Bronchial epithelial cell (primary cell): Measurements from ENCODE around the gene ARF6. TPM values are rescaled to one million over a fixed set of nuclear protein-coding genes. Genes with fewer than 3 reads are reported as not detected.

Experiments used
- DNase-seq: peaks from one replicate; pipeline ENCODE4 v3.0.0-alpha.2; 2010; ENCODE audit warnings: low read depth
- FAIRE-seq: peaks from 2 replicates; lab custom pipeline; 2011; peaks lifted over from hg19 to GRCh38; lab: Jason Lieb, UNC
- H3K27me3 ChIP-seq: 2 replicates; pipeline ENCODE4 v1.5.1; 2011; ENCODE audit warnings: low read length; ENCODE audit not compliant: control insufficient read depth, insufficient read depth
- H3K36me3 ChIP-seq: 2 replicates; pipeline ENCODE4 v1.5.1; 2011; ENCODE audit warnings: low read length; ENCODE audit not compliant: control insufficient read depth, insufficient read depth
- H3K4me3 ChIP-seq: 2 replicates; pipeline ENCODE4 v1.5.1; 2011; ENCODE audit warnings: mild to moderate bottlenecking, low read depth, low read length, control low read depth
- CTCF ChIP-seq: IDR thresholded peaks from 2 replicates; pipeline ENCODE4 v1.5.1; 2011; ENCODE audit warnings: mild to moderate bottlenecking, moderate library complexity, low read length, control low read depth, inconsistent platforms; ENCODE audit not compliant: insufficient read depth, severe bottlenecking
- total RNA-seq: library from RNA; depleted of rRNA; stranded (reverse); fragments of >200 nt; gene quantifications from 2 replicates; pipeline ENCODE4 v1.2.1, GENCODE V29; 2014

Gene ARF6
- total RNA-seq, 1 donor from 2014 or later: 83.2 TPM

DNA sequence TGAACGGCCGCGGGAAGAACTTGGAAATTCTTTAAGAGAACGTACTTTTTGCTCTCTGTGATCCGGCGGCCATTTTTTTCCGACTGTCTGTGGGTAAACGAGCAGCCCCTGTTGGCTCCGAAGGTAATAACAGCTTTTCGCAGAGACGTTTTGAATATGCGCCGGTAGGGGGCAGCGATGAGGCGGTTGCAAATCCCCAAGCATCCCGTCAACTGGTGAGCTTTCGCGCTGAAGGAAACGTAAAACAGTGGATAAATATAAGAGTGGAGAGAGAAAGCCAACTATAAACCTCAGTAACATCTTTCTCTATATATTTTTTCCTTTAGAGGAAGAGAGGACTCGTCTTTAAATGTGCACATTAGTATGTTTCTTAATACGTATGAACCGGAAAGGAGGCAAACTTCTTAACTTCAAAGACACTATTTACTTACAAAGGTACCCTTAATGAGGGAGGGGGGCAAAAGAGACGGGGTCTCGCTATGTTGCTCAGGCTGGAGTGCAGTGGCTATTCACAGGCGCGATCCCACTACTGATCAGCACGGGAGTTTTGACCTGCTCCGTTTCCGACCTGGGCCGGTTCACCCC lies 30.7 kb upstream of the ARF6 start:
- DNase-seq (peak; percentile 80), FAIRE-seq (no peak)
- peak overlapping the region; percentile 55 for H3K4me3 ChIP-seq
- TF ChIP-seq CTCF: peak; percentile 100
- H3K27me3 ChIP-seq: no peaks in the 10 kb centered on the region
- no peaks in the 10 kb centered on the region for H3K36me3 ChIP-seq

- no peak for TF ChIP-seq CTCF
- Histone ChIP-seq H3K36me3 (no peaks in the 10 kb centered on the region), H3K27me3 (no peaks in the 10 kb centered on the region), H3K4me3 (peak overlapping the region; percentile 64)
- FAIRE-seq: no peak
- DNase-seq: no peak
Measured at GRCh38 chr14:49863487-49864281, 29.2 kb upstream of the ARF6 start.

GRCh38 chr14:49865431-49865859 lies 27.4 kb upstream of the ARF6 start:
- peak; percentile 58 for DNase-seq
- no peaks in the 10 kb centered on the region for H3K27me3 ChIP-seq

DNA sequence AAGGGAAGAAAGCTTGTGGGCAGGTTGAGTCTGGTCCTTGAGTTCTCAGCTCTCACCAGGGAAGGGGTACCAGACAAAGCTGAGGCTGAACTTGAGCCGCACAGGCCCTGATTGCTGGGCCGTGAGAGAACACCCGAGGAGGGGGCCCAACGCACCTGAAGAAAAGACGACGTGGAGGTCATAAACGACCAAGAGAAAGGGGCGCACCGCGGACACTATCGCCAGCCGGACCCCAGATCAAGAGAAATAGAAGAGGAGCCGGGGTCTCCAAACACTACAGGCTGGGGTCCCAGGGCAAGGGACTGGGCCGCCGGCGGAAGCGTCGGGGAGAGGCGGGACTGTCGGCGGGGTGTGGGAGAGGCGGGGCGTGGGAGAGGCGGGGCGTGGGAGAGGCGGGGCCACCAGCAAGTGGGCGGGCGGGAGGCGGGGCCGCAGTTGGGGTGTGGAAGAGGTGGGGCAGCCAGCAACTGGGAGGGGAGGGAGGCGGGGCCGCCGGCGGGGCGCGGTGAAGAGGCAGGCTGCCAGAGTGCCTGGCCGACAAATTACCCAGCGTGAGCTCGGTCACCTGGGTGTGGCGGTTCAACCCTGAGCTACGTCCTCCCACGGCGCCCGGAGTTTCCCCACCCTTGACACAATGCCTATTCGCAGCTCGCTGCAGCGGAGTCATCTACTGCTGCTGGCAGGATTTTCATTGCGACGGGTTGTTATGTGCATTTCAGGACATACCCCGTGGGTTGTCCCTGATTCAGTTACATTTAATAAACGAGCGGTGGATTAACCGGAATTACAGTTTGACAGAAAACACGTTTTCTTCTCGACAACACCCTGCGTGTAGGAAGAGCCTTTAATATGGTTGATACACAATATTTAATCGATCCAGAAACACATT lies 24.8 kb upstream of the ARF6 start:
- no peak for TF ChIP-seq CTCF
- DNase-seq (peak; percentile 90), FAIRE-seq (no peak)

More at GRCh38 chr14:49865431-49865859, 27.4 kb upstream of the ARF6 start:
- no peaks in the 10 kb centered on the region for H3K36me3 ChIP-seq
- no peak for FAIRE-seq
- peak; percentile 83 for TF ChIP-seq CTCF
- no peak overlapping the region for H3K4me3 ChIP-seq

DNA sequence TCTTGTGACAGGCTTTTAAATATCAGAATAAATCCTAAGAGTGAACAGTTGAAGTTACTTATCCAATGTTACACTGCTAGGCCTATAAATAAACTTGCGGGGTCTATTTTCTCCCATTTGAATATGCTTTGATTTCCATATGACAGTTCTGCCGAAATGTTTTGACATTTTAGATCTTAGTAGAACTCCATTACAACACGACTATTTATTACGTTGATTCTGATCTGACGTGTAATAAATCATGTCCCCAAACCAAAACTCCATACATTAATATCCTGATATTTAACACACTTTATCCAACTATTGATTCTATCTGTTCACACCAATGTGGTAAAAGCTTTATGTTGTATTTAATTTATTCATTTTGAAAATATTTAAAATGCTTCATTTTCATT lies 24.2 kb upstream of the ARF6 start:
- H3K4me3 ChIP-seq: peak overlapping the region; percentile 28
- no peak for TF ChIP-seq CTCF
- no peaks in the 10 kb centered on the region for H3K36me3 ChIP-seq
- DNase-seq (no peak), FAIRE-seq (no peak)
- H3K27me3 ChIP-seq: no peaks in the 10 kb centered on the region

More for the DNA sequence above, 24.8 kb upstream of the ARF6 start:
- H3K36me3 ChIP-seq: no peaks in the 10 kb centered on the region
- no peaks in the 10 kb centered on the region for H3K27me3 ChIP-seq
- H3K4me3 ChIP-seq: peak overlapping the region; percentile 56
